Thymus (tissue), 11 donors: ENCODE data around the gene DOCK9. TPM values are rescaled to one million over a fixed set of nuclear protein-coding genes. Genes with fewer than 3 reads are reported as not detected.

Experiments used
- DNase-seq, 9 donors: peaks; one replicate each; pipeline ENCODE4 v3.0.0-alpha.2; 2013; ENCODE audit warnings: low spot score in 9 of 9, low read depth in 6 of 9, missing footprints in 1 of 9
- H3K27ac ChIP-seq, 2 donors: one replicate each; pipeline ENCODE4 v1.5.1; 2013; ENCODE audit warnings: control low read depth in 1 of 2, low read depth in 1 of 2, low read length in 1 of 2, mild to moderate bottlenecking in 1 of 2, moderate library complexity in 1 of 2
- H3K27me3 ChIP-seq, 2 donors: one replicate each; pipeline ENCODE4 v1.5.1; 2013; ENCODE audit warnings: low read length in 1 of 2; ENCODE audit not compliant: control insufficient read depth in 2 of 2, insufficient read depth in 1 of 2
- H3K36me3 ChIP-seq, 2 donors: one replicate each; pipeline ENCODE4 v1.5.1; 2013; ENCODE audit warnings: low read length in 1 of 2, mild to moderate bottlenecking in 1 of 2, moderate library complexity in 1 of 2; ENCODE audit not compliant: control insufficient read depth in 2 of 2, insufficient read depth in 2 of 2
- H3K4me1 ChIP-seq, 2 donors: one replicate each; pipeline ENCODE4 v1.5.1; 2013; ENCODE audit warnings: low read length in 2 of 2; ENCODE audit not compliant: control insufficient read depth in 2 of 2, insufficient read depth in 2 of 2
- H3K4me3 ChIP-seq, 2 donors: one replicate each; pipeline ENCODE4 v1.5.1; 2013; ENCODE audit warnings: low read length in 2 of 2, control low read depth in 1 of 2, mild to moderate bottlenecking in 1 of 2
- H3K9me3 ChIP-seq, 2 donors: one replicate each; pipeline ENCODE4 v1.5.1; 2013; ENCODE audit warnings: low read length in 1 of 2, mild to moderate bottlenecking in 1 of 2; ENCODE audit not compliant: control insufficient read depth in 2 of 2, insufficient read depth in 1 of 2
- WGBS: extraction: QIAGEN DNeasy Blood & Tissue Kit; methylation state at CpG from one replicate; pipeline ENCODE4 v1.1.7; 2013; 5-methylcytosine and 5-hydroxymethylcytosine counted together
- polyA plus RNA-seq: library from polyadenylated mRNA; stranded (reverse); fragments of 200-250 nt; gene quantifications from one replicate; pipeline ENCODE4 v1.2.3, GENCODE V29; 2013
- total RNA-seq: library from RNA; stranded (reverse); fragments of 120-200 nt; gene quantifications from one replicate; pipeline ENCODE4 v1.2.4, GENCODE V29; 2013
- donor health status: healthy.

DOCK9 gene
- total and polyA plus RNA-seq, 2 donors = 34.0 to 37.9 TPM

DNA sequence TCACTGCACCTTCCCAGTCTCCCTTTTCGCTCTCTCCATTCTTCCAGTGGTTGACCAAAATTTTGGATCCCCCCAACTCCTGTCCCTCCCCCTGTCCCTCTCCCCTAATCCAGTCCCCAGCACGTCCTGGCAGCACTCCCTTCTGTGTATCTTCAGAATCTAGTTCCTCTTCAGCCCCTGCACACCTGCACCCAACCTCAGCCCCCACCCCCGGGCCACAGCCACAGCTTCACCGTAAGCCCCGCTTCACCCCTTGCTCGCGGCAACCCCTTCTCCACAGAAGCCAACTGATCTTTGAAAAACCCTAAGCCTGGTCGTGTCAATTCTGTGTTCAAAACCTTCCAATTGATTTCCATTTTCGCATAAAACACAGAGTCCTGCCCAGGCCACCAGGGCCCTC lies 189.9 kb downstream of the DOCK9 start:
- 13% methylated on average over 9 of the region's 9 CpGs for WGBS
- peak in 7 of 9 donors; percentile 4 to 63 (median 22) for DNase-seq
- no peak overlapping the region for H3K27ac ChIP-seq
- H3K9me3 ChIP-seq = no peaks in the 10 kb centered on the region
- peaks cover 0 to 3% of the 10 kb centered on the region in 2 donors for H3K27me3 ChIP-seq
- H3K36me3 ChIP-seq = peaks cover 0 to 6% of the 10 kb centered on the region in 2 donors
- no peak overlapping the region for H3K4me3 ChIP-seq
- H3K4me1 ChIP-seq = peaks cover 11 to 22% of the 10 kb centered on the region in 2 donors

GRCh38 chr13:98787173-98787572 lies 190.7 kb downstream of the DOCK9 start:
- no peaks in the 10 kb centered on the region for H3K36me3 ChIP-seq
- H3K4me3 ChIP-seq = no peak overlapping the region
- DNase-seq = no peak
- peaks cover 11 to 22% of the 10 kb centered on the region in 2 donors for H3K4me1 ChIP-seq
- no peak overlapping the region for H3K27ac ChIP-seq
- no peaks in the 10 kb centered on the region for H3K9me3 ChIP-seq
- peaks cover 0 to 3% of the 10 kb centered on the region in 2 donors for H3K27me3 ChIP-seq
- WGBS = 75% methylated on average over 10 of the region's 10 CpGs

DNA sequence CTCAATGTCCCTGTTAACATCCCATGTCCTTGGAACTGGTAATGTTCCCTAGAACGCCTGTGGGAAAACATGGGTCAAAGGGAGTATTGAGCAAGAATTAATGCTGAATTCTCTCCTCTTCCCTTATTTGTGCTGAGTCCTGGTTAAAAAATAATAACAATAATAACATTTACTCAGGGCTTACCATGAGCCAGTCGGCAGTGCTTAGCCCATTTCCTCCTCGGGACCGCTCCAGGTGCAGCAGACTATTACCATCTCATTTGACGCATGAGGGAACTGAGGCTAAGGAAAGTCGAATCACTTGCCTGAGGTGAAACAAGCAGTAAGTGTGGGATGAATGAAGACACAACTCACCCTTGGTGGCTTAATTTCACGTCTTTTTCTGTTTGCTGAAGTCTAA lies 191.8 kb downstream of the DOCK9 start:
- H3K4me1 ChIP-seq = peaks cover 11 to 22% of the 10 kb centered on the region in 2 donors
- 85% methylated on average over 7 of the region's 7 CpGs for WGBS
- H3K27me3 ChIP-seq = peaks cover 0 to 3% of the 10 kb centered on the region in 2 donors
- H3K4me3 ChIP-seq = no peak overlapping the region
- H3K36me3 ChIP-seq = no peaks in the 10 kb centered on the region
- peaks cover 0 to 4% of the 10 kb centered on the region in 2 donors for H3K9me3 ChIP-seq
- DNase-seq = no peak
- no peak overlapping the region for H3K27ac ChIP-seq

GRCh38 chr13:98785405-98785804 lies 192.5 kb downstream of the DOCK9 start:
- H3K36me3 ChIP-seq = no peaks in the 10 kb centered on the region
- no peak overlapping the region for H3K27ac ChIP-seq
- no peak for DNase-seq
- peaks cover 0 to 4% of the 10 kb centered on the region in 2 donors for H3K9me3 ChIP-seq
- peaks cover 11 to 22% of the 10 kb centered on the region in 2 donors for H3K4me1 ChIP-seq
- H3K27me3 ChIP-seq = peaks cover 0 to 3% of the 10 kb centered on the region in 2 donors
- 91% methylated on average over 10 of the region's 10 CpGs for WGBS
- no peak overlapping the region for H3K4me3 ChIP-seq

DNA sequence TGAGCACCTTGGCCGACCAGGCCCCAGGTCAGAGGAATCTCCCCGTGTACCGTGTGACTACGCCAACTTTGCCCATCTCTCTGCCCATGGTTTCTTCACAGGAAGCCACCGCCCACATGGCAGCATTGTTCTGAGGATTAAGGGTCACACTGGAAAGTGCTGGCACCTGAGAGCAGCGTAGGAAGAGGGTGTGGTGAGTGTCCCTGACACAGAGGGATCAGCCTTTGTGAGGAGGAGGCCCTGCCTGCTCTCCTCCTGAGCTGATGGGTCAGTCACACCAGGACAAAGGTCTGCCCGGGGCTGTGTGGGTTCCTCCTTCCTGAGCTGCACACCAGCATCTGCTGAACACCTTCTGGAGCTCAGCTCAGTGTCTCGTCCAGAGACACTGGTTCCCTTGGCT lies 193.2 kb downstream of the DOCK9 start:
- DNase-seq = no peak
- Histone ChIP-seq H3K36me3 (no peaks in the 10 kb centered on the region), H3K4me1 (peaks cover 11 to 22% of the 10 kb centered on the region in 2 donors), H3K27ac (no peak overlapping the region), H3K4me3 (no peak overlapping the region), H3K27me3 (peaks cover 0 to 3% of the 10 kb centered on the region in 2 donors), H3K9me3 (peaks cover 0 to 4% of the 10 kb centered on the region in 2 donors)
- WGBS = 91% methylated on average over 8 of the region's 8 CpGs

DNA sequence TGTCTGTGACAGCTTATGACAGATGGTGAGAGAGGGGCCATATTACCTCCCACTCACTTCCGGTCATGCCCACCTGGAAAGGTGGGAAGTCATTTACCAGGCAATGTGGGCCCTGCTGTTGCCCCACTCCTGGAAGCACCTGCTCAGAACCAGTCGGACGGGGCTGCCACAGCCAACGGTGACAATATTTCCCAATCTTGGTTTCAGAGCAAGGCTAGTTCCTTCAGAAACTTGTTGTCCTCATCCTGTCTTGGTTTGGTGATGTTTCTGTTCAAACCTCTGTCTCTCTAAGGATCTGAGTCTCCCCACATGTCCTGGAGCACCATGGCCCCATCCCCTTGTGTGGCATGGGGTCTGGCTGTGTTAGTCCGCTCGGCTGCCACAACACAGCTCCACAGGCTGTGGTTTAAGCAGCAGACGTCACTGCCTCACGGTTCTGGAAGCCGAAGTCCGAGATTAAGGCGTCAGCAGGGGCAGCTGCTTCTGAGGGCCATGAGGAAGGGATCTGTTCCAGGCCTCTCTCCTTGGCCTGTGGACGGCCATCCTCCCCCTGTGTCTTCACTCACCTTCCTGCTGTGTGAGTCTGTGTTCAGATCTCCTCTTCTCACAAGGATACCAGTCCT lies 193.9 kb downstream of the DOCK9 start:
- 98% methylated on average over 12 of the region's 12 CpGs for WGBS
- Histone ChIP-seq H3K9me3 (peaks cover 0 to 4% of the 10 kb centered on the region in 2 donors), H3K36me3 (no peaks in the 10 kb centered on the region), H3K4me1 (peaks cover 10 to 22% of the 10 kb centered on the region in 2 donors), H3K27me3 (peaks cover 0 to 3% of the 10 kb centered on the region in 2 donors), H3K4me3 (no peak overlapping the region), H3K27ac (no peak overlapping the region)
- DNase-seq = no peak

- Histone ChIP-seq H3K4me1 (peaks cover 0 to 8% of the 10 kb centered on the region in 2 donors), H3K36me3 (no peaks in the 10 kb centered on the region), H3K27ac (no peak overlapping the region), H3K27me3 (peaks cover 0 to 1% of the 10 kb centered on the region in 2 donors), H3K4me3 (no peak overlapping the region), H3K9me3 (peaks cover 0 to 4% of the 10 kb centered on the region in 2 donors)
- peak in 1 of 9 donors; percentile 11 for DNase-seq
- 51% methylated on average over 5 of the region's 5 CpGs for WGBS
Observed at GRCh38 chr13:98782654-98783053, 195.2 kb downstream of the DOCK9 start.

GRCh38 chr13:98781905-98782304 lies 196.0 kb downstream of the DOCK9 start:
- no peak overlapping the region for H3K4me3 ChIP-seq
- 88% methylated on average over 7 of the region's 7 CpGs for WGBS
- H3K36me3 ChIP-seq = no peaks in the 10 kb centered on the region
- H3K4me1 ChIP-seq = peaks cover 0 to 4% of the 10 kb centered on the region in 2 donors
- H3K9me3 ChIP-seq = peaks cover 0 to 4% of the 10 kb centered on the region in 2 donors
- no peak overlapping the region for H3K27ac ChIP-seq
- H3K27me3 ChIP-seq = no peaks in the 10 kb centered on the region
- no peak for DNase-seq

- H3K4me3 ChIP-seq = no peak overlapping the region
- H3K27ac ChIP-seq = no peak overlapping the region
- DNase-seq = no peak
- no peaks in the 10 kb centered on the region for H3K36me3 ChIP-seq
- peaks cover 0 to 4% of the 10 kb centered on the region in 2 donors for H3K9me3 ChIP-seq
- H3K4me1 ChIP-seq = peaks cover 0 to 2% of the 10 kb centered on the region in 2 donors
- 89% methylated on average over 11 of the region's 11 CpGs for WGBS
- no peaks in the 10 kb centered on the region for H3K27me3 ChIP-seq
Observed at GRCh38 chr13:98781470-98781869, 196.4 kb downstream of the DOCK9 start.
